ENCODE data around the gene HDAC3.

DNA sequence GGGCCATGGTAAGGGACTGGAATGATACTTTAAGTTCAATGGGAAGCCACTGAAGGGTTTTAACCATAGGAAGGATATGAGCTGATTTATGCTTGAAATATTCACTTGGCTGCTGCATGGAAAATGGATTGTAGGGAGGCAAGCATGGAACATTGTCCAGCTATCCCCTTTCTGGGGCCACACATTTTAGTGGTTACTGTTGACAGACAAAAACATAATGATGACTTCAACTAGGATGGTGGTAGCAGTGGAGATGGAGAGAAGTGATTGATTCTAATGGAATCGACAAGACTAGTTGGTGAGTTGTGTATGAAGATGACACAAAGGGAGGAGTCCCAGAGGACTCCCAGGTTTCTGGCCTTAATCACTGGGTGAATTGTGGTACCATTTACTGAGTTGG lies 20.8 kb upstream of the HDAC3 start:
- TF ChIP-seq ZNF785 (tag by site-specific recombination; IDR thresholded peaks at IDR 0.05): no peak
- TF ChIP-seq, protein P1, sequence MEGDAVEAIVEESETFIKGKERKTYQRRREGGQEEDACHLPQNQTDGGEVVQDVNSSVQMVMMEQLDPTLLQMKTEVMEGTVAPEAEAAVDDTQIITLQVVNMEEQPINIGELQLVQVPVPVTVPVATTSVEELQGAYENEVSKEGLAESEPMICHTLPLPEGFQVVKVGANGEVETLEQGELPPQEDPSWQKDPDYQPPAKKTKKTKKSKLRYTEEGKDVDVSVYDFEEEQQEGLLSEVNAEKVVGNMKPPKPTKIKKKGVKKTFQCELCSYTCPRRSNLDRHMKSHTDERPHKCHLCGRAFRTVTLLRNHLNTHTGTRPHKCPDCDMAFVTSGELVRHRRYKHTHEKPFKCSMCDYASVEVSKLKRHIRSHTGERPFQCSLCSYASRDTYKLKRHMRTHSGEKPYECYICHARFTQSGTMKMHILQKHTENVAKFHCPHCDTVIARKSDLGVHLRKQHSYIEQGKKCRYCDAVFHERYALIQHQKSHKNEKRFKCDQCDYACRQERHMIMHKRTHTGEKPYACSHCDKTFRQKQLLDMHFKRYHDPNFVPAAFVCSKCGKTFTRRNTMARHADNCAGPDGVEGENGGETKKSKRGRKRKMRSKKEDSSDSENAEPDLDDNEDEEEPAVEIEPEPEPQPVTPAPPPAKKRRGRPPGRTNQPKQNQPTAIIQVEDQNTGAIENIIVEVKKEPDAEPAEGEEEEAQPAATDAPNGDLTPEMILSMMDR (tag by site-specific recombination; IDR thresholded peaks at IDR 0.05): no peak
- TF ChIP-seq SALL2 (tag by site-specific recombination; IDR thresholded peaks at IDR 0.05; ENCODE audit: borderline replicate concordance): no peak

All from HEK293 (cell line).